K562 (cell line): ENCODE results near the gene ANKS3. TPM values are rescaled to one million over a fixed set of nuclear protein-coding genes. Genes with fewer than 3 reads are reported as not detected.

Experiments
- CBFA2T2 ChIP-seq: fragments of 450-650 bp; conservative IDR thresholded peaks from 2 replicates; pipeline ENCODE4 v1.6.1; 2017; ENCODE audit warnings: mild to moderate bottlenecking
- DMBX1 ChIP-seq: fragments of 250-450 bp; sonication (Bioruptor Pico); IDR thresholded peaks from 2 replicates; pipeline ENCODE4 v1.8.0; 2022; ENCODE audit warnings: inconsistent platforms, mild to moderate bottlenecking, moderate library complexity, borderline replicate concordance
- HDGF ChIP-seq: fragments of 450-650 bp; IDR thresholded peaks from 2 replicates; pipeline ENCODE4 v1.6.1; 2016
- JUND ChIP-seq, 2 experiments: IDR thresholded peaks; 2 replicates in 1 of 2; 3 replicates in 1 of 2; pipeline ENCODE4 v1.6.1; 2011; ENCODE audit warnings: borderline replicate concordance in 2 of 2, low read depth in 2 of 2, low read length in 2 of 2, improper control_type of control experiment in 1 of 2, missing biosample characterization in 1 of 2, missing genetic modification characterization in 1 of 2, missing genetic modification reagents in 1 of 2
- KLF13 ChIP-seq: fragments of 450-650 bp; IDR thresholded peaks from 2 replicates; pipeline ENCODE4 v1.6.1; 2016; ENCODE audit warnings: missing genetic modification characterization, low read depth, mild to moderate bottlenecking, missing compliant biosample characterization, moderate library complexity, borderline replicate concordance
- KLF16 ChIP-seq: IDR thresholded peaks from 2 replicates; pipeline ENCODE4 v1.6.1; 2016; ENCODE audit warnings: antibody characterized with exemption
- MAZ ChIP-seq, 2 experiments: fragments of 450-650 bp in 1 of 2; sonication (generic) in 1 of 2; formaldehyde crosslinking; IDR thresholded peaks in 1 of 2; conservative IDR thresholded peaks in 1 of 2; 2 replicates each; pipeline versions ENCODE4 v1.4.0 to v1.5.0; 2020; ENCODE audit warnings: mild to moderate bottlenecking in 1 of 2, missing genetic modification reagents in 1 of 2
- PRDM10 ChIP-seq: fragments of 450-650 bp; IDR thresholded peaks from 2 replicates; pipeline ENCODE4 v1.6.1; 2018; ENCODE audit not compliant: partially characterized antibody
- RAD51 ChIP-seq: fragments of 450-650 bp; IDR thresholded peaks from 2 replicates; pipeline ENCODE4 v1.7.1; 2016; ENCODE audit warnings: low read depth, mild to moderate bottlenecking, borderline replicate concordance
- SIX5 ChIP-seq, 2 experiments: IDR thresholded peaks; 2 replicates each; pipeline ENCODE4 v1.6.1; 2011; ENCODE audit warnings: low read length in 2 of 2, borderline replicate concordance in 1 of 2, low read depth in 1 of 2, mild to moderate bottlenecking in 1 of 2, moderate library complexity in 1 of 2; ENCODE audit not compliant: insufficient read depth in 1 of 2
- SPI1 ChIP-seq: IDR thresholded peaks from 2 replicates; pipeline ENCODE4 v1.6.1; 2011; ENCODE audit warnings: low read depth, low read length, control low read depth, borderline replicate concordance
- ZFP1 ChIP-seq: fragments of 450-650 bp; formaldehyde crosslinking; IDR thresholded peaks from 2 replicates; pipeline ENCODE4 v1.4.0; 2020; ENCODE audit warnings: mild to moderate bottlenecking, mixed read lengths
- ZNF253 ChIP-seq: fragments of 250-450 bp; sonication (Bioruptor Pico); conservative IDR thresholded peaks from 2 replicates; pipeline ENCODE4 v1.6.1; 2021; ENCODE audit warnings: mild to moderate bottlenecking
- ZNF3 ChIP-seq: fragments of 250-450 bp; sonication (Bioruptor Pico); IDR thresholded peaks from 2 replicates; pipeline ENCODE4 v1.5.0; 2021; ENCODE audit warnings: mild to moderate bottlenecking, moderate library complexity
- ZNF79 ChIP-seq: fragments of 250-450 bp; sonication (Bioruptor Pico); IDR thresholded peaks from 2 replicates; pipeline ENCODE4 v1.4.0; 2020; ENCODE audit warnings: low read depth, mild to moderate bottlenecking, moderate library complexity
- polyA plus RNA-seq, 8 experiments: library from polyadenylated mRNA; depleted of rRNA in 4 of 8; stranded (reverse) in 5 of 8; unstranded in 3 of 8; fragments of >200 nt; fragmentation: Nextera tagmentation in 2 of 8; fragmentation: Illumina TruSeq in 1 of 8; extraction: Ambion mirVana in 2 of 8; extraction: Trizol in 1 of 8; gene quantifications; 2 replicates each; pipeline versions ENCODE4 v1.2.1 to v1.2.3, GENCODE V29; 2011 to 2014; ENCODE audit warnings: inconsistent platforms in 1 of 8, missing spikeins in 1 of 8
- total RNA-seq, 7 experiments: library from RNA; depleted of rRNA in 6 of 7; stranded (reverse); fragments of >200 nt in 6 of 7; fragmentation: Illumina TruSeq in 2 of 7; extraction: Trizol in 2 of 7; gene quantifications; 2 replicates each; pipeline versions ENCODE4 v1.2.1 to v1.2.3, GENCODE V29; 2011 to 2021; ENCODE audit warnings: low replicate concordance in 1 of 7
- TF ChIP-seq, protein P1 (sequence below): sonication (generic); formaldehyde crosslinking; IDR thresholded peaks from 2 replicates; pipeline ENCODE4 v1.5.0; 2020; ENCODE audit warnings: missing genetic modification reagents
- TF ChIP-seq, protein P2 (sequence below): IDR thresholded peaks from 2 replicates; pipeline ENCODE4 v1.6.1; 2012; ENCODE audit warnings: low read depth, low read length, improper control_type of control experiment, borderline replicate concordance
- TF ChIP-seq, protein P3 (sequence below): sonication (generic); formaldehyde crosslinking; IDR thresholded peaks from 2 replicates; pipeline ENCODE4 v1.9.0; 2022; ENCODE audit warnings: mild to moderate bottlenecking, missing genetic modification reagents

Gene ANKS3
- total and polyA plus RNA-seq, 9 of the 15 experiments (the other 6 are each of a cell fraction or from before 2014, with no cell fraction given) = 0.43 to 25.7 (median 14.8) TPM

DNA sequence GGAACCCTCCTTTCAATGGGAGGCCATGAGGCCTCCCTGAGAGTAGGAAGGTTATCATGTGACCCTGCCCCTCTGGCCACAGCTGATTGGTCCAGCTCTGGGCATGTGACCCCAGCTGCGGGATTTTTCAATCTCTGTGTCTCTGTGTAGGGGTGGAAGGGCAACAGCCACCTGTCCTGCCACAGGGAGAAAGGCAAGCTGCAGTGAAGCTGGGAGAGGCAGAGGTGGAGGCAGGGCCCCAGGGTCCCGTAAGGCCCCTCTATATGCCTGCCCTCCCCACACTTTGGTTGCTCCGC is 11.2 kb upstream of the ANKS3 start (continued):
- TF ChIP-seq, protein P1, sequence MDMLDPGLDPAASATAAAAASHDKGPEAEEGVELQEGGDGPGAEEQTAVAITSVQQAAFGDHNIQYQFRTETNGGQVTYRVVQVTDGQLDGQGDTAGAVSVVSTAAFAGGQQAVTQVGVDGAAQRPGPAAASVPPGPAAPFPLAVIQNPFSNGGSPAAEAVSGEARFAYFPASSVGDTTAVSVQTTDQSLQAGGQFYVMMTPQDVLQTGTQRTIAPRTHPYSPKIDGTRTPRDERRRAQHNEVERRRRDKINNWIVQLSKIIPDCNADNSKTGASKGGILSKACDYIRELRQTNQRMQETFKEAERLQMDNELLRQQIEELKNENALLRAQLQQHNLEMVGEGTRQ = peak; percentile 91
- TF ChIP-seq, protein P2, sequence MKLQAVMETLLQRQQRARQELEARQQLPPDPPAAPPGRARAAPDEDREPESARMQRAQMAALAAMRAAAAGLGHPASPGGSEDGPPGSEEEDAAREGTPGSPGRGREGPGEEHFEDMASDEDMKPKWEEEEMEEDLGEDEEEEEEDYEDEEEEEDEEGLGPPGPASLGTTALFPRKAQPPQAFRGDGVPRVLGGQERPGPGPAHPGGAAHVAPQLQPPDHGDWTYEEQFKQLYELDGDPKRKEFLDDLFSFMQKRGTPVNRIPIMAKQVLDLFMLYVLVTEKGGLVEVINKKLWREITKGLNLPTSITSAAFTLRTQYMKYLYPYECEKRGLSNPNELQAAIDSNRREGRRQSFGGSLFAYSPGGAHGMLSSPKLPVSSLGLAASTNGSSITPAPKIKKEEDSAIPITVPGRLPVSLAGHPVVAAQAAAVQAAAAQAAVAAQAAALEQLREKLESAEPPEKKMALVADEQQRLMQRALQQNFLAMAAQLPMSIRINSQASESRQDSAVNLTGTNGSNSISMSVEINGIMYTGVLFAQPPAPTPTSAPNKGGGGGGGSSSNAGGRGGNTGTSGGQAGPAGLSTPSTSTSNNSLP = no peak
- TF ChIP-seq DMBX1 (CRISPR knock-in tag) (no peak), ZNF3 (CRISPR knock-in tag) (no peak), ZNF253 (CRISPR knock-in tag) (no peak), KLF16 (no peak), SPI1 (no peak), KLF13 (no peak), MAZ (CRISPR knock-in tag; conservative IDR thresholded peaks at IDR 0.05 in 1 of 2, IDR thresholded peaks at IDR 0.05 in 1 of 2) (no peak), CBFA2T2 (peak; percentile 52), RAD51 (peak; percentile 88), ZNF79 (CRISPR knock-in tag) (no peak), HDGF (no peak), ZFP1 (CRISPR knock-in tag) (no peak), JUND (IDR thresholded peaks at IDR 0.05; ENCODE audit: borderline replicate concordance, low read depth, low read length) (no peak), JUND (tag; IDR thresholded peaks at IDR 0.05; ENCODE audit: borderline replicate concordance, low read depth, low read length) (no peak), SIX5 (IDR thresholded peaks at IDR 0.05; ENCODE audit: borderline replicate concordance in 1 of 2, insufficient read depth in 1 of 2, low read depth in 1 of 2, low read length in 2 of 2) (no peak), PRDM10 (peak; percentile 23)
- TF ChIP-seq, protein P3, sequence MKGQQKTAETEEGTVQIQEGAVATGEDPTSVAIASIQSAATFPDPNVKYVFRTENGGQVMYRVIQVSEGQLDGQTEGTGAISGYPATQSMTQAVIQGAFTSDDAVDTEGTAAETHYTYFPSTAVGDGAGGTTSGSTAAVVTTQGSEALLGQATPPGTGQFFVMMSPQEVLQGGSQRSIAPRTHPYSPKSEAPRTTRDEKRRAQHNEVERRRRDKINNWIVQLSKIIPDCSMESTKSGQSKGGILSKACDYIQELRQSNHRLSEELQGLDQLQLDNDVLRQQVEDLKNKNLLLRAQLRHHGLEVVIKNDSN = peak; percentile 91
